Peyer's patch (tissue), 4 donors: Measurements from ENCODE around the gene SLC7A6. TPM values are rescaled to one million over a fixed set of nuclear protein-coding genes. Genes with fewer than 3 reads are reported as not detected.
A peak's percentile ranks its signal among the peaks of the same experiment; 100 is the strongest.

Experiments
- DNase-seq, 3 donors: peaks; one replicate each; pipeline ENCODE4 v3.0.0-alpha.2; 2017 to 2019
- H3K27ac ChIP-seq, 4 donors: fragments of 200-600 bp; sonication (generic); one replicate each; pipeline ENCODE4 v1.5.1; 2016 to 2019
- H3K27me3 ChIP-seq, 2 donors: fragments of 200-600 bp; sonication (generic); one replicate each; pipeline ENCODE4 v1.5.1; 2019
- H3K36me3 ChIP-seq, 3 donors: fragments of 200-600 bp; sonication (generic); one replicate each; pipeline ENCODE4 v1.5.1; 2016 to 2019
- H3K4me1 ChIP-seq, 4 donors: fragments of 200-600 bp; sonication (generic); one replicate each; pipeline ENCODE4 v1.5.1; 2016 to 2019
- H3K4me3 ChIP-seq, 4 donors: fragments of 200-600 bp; sonication (generic); 1 replicate in 3 of 4; 2 replicates in 1 of 4; pipeline ENCODE4 v1.5.1; 2016 to 2019; ENCODE audit warnings: mild to moderate bottlenecking in 1 of 4
- H3K9me3 ChIP-seq, 4 donors: fragments of 200-600 bp; sonication (generic); one replicate each; pipeline ENCODE4 v1.5.1; 2016 to 2019; ENCODE audit warnings: mild to moderate bottlenecking in 1 of 4
- POLR2A ChIP-seq, 2 donors: fragments of 450-650 bp; IDR thresholded peaks; one replicate each; pipeline ENCODE4 v1.5.1; 2017; ENCODE audit warnings: antibody characterized with exemption in 2 of 2, mild to moderate bottlenecking in 2 of 2, moderate library complexity in 2 of 2
- total RNA-seq, 4 donors: library from RNA; depleted of rRNA; stranded (reverse); fragments of >200 nt; gene quantifications; one replicate each; pipeline ENCODE4 v1.1.0, GENCODE V29; 2016
- TF ChIP-seq, protein P1 (sequence below), 6 experiments: fragments of 450-650 bp in 4 of 6; fragments of 200-600 bp in 2 of 6; sonication (generic) in 1 of 6; IDR thresholded peaks; one replicate each; pipeline ENCODE4 v1.5.1; 2017 to 2019; ENCODE audit warnings: antibody characterized with exemption in 6 of 6, mild to moderate bottlenecking in 3 of 6, moderate library complexity in 1 of 6

SLC7A6 gene
- total RNA-seq, 4 donors from 2014 or later, result 19.9 to 83.3 (median 46.4) TPM

DNA sequence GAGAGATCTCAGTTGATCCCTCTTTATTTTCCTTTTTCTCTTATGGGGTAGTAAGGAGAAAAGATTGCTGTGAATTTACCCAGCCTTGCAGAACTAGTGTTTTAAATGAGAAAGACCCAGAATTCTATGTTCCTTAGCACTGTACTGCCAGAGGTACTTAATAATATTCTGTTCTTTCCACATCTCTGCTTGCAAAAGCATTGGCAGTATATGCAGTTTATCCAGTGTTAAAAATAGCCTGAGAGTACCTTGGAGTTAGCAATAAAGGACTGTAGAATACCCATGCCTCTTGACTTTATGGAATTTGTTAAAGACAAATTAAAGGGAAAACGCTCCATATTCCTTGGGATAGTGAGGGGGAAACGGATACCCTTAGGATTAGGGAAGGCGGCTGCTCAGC, 11.9 kb downstream of the SLC7A6 start:
- H3K27me3 ChIP-seq, result no peaks in the 10 kb centered on the region
- no peak for DNase-seq
- TF ChIP-seq POLR2A (IDR thresholded peaks at IDR 0.05), result no peak
- TF ChIP-seq, protein P1, sequence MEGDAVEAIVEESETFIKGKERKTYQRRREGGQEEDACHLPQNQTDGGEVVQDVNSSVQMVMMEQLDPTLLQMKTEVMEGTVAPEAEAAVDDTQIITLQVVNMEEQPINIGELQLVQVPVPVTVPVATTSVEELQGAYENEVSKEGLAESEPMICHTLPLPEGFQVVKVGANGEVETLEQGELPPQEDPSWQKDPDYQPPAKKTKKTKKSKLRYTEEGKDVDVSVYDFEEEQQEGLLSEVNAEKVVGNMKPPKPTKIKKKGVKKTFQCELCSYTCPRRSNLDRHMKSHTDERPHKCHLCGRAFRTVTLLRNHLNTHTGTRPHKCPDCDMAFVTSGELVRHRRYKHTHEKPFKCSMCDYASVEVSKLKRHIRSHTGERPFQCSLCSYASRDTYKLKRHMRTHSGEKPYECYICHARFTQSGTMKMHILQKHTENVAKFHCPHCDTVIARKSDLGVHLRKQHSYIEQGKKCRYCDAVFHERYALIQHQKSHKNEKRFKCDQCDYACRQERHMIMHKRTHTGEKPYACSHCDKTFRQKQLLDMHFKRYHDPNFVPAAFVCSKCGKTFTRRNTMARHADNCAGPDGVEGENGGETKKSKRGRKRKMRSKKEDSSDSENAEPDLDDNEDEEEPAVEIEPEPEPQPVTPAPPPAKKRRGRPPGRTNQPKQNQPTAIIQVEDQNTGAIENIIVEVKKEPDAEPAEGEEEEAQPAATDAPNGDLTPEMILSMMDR (IDR thresholded peaks at IDR 0.05), result no peak
- peaks cover 0 to 26% (median 10%) of the 10 kb centered on the region in 4 donors for H3K4me1 ChIP-seq
- peaks cover 0 to 16% (median 0%) of the 10 kb centered on the region in 3 donors for H3K36me3 ChIP-seq
- H3K4me3 ChIP-seq, result no peak overlapping the region
- peak overlapping the region; percentile 28 to 67 (median 36) for H3K27ac ChIP-seq
- no peaks in the 10 kb centered on the region for H3K9me3 ChIP-seq

DNA sequence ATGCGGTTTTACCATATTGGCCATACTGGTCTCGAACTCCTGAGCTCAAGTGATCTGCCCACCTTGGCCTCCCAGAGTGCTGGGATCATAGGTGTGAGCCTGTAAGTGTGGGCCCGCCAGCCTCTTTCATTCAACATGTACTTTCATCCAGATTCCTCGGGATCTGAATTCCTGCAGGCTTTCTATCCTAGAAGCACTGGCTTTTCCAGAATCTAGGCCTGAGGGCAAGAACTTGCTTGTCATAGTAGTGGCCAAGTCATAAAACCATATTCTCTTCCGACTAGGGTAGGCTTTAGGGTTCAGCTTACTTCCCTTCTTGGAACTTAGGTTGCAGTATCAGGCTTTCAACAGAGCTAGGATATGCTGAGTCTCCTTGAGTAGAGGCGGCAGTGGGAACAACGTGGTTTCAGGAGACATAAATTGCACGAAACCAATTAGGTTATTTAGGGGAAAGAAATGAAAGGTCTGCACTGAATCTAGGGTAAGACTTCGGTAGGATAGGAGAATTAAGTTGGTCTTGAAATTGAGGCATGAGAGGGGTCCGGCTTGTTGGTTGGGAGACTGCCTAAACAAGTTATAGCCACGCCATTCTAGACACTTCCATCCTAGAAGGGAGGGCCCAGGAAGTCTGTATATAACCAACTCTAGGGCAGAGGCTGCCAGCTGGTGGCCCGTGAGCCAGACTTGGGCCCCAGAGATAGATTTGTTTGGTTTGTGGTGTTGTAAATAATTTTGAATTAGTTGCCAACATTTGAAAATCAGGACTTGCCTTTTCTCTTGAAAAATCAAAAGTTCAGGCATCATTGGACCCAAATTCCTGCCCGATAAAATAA, 15.6 kb downstream of the SLC7A6 start:
- peak overlapping the region in 1 of 4 donors; percentile 6 for H3K27ac ChIP-seq
- H3K4me3 ChIP-seq, result no peak overlapping the region
- TF ChIP-seq, protein P1 (IDR thresholded peaks at IDR 0.05), result no peak
- TF ChIP-seq POLR2A (IDR thresholded peaks at IDR 0.05), result no peak
- no peaks in the 10 kb centered on the region for H3K27me3 ChIP-seq
- peaks cover 0 to 14% (median 0%) of the 10 kb centered on the region in 3 donors for H3K36me3 ChIP-seq
- no peaks in the 10 kb centered on the region for H3K9me3 ChIP-seq
- no peak for DNase-seq
- H3K4me1 ChIP-seq, result peaks cover 0 to 22% (median 12%) of the 10 kb centered on the region in 4 donors

DNA sequence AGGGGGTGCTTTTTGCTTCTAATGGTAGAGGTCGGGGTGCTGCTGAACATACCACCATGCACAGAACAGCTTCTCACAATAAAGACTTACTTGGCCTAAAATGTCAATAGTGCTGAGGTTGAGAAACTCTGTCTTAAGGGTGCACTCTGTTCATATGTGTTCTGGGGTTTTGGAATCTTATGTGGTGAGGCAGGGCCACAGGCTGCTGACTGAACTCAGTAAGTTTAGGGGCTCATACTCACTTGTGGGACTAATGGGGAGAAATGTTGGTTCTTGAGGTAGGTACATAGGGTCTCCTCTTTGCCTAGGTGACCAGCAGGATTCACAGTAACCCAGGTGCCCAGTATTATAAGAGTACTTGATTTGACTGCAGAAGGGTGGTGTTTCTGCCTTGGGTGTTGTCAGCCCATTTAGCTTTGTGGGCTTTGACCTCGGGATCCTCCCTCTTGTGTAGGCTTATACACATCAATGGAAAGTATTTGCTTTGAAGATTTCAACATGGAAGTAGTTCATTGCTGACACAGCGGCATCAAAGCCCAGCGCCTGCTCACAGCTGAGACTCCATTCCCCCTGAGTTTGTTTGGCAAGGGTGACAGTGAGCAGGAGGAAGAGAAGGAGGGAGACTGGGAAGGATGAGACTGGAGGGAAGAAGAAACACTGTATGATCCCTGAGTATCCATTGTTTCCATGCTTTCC, 17.2 kb downstream of the SLC7A6 start:
- Histone ChIP-seq H3K4me1 (peaks cover 0 to 28% (median 24%) of the 10 kb centered on the region in 4 donors), H3K36me3 (peaks cover 0 to 10% (median 0%) of the 10 kb centered on the region in 3 donors), H3K27me3 (no peaks in the 10 kb centered on the region), H3K27ac (peak overlapping the region in 2 of 4 donors; percentile 6 to 79), H3K4me3 (no peak overlapping the region), H3K9me3 (no peaks in the 10 kb centered on the region)
- no peak for DNase-seq
- no peak for TF ChIP-seq POLR2A (IDR thresholded peaks at IDR 0.05)
- TF ChIP-seq, protein P1 (IDR thresholded peaks at IDR 0.05), result no peak

DNA sequence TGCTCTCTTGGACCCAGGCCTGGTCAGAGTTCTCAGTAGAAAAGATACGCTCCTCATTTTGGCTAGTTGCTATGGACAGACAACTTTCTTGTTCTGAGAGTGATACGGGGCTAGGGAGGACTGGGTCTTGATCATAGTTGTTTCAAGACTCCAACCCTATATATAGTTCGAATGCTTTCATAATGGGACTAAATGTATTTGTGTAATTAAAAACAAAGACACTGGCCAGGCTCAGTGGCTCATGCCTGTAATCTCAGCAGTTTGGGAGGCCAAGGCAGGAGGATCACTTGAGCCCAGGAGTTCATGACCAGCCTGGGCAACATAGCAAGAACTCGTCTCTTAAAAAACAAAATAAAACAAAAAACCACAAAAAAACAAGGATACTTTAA, 17.7 kb downstream of the SLC7A6 start:
- DNase-seq, result no peak
- peaks cover 0 to 32% (median 28%) of the 10 kb centered on the region in 4 donors for H3K4me1 ChIP-seq
- no peak overlapping the region for H3K4me3 ChIP-seq
- H3K27ac ChIP-seq, result peak overlapping the region in 1 of 4 donors; percentile 79
- no peaks in the 10 kb centered on the region for H3K27me3 ChIP-seq
- no peaks in the 10 kb centered on the region for H3K9me3 ChIP-seq
- TF ChIP-seq, protein P1 (IDR thresholded peaks at IDR 0.05), result no peak
- no peak for TF ChIP-seq POLR2A (IDR thresholded peaks at IDR 0.05)
- H3K36me3 ChIP-seq, result peaks cover 0 to 12% (median 0%) of the 10 kb centered on the region in 3 donors

DNA sequence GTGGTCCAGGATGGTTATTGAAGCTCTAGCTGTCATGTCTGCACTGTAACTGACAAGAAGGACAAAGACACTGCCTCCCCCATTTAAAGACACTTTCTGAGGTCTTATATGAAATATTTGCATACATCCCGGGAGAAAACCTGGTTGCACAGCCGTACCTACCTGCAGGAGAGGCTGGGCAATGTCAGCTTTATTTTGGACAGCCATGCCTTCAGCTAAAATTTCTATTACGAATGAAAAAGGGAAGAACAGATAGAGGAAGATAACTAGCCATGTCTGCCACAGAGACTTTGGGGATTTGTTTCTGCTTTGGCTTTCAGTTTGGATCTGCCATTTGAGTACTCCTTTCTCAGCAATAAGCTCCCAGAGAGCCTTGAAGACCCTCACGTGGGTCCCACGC, 19.0 kb downstream of the SLC7A6 start:
- peaks cover 0 to 24% (median 0%) of the 10 kb centered on the region in 3 donors for H3K36me3 ChIP-seq
- H3K4me1 ChIP-seq, result peaks cover 0 to 43% (median 34%) of the 10 kb centered on the region in 4 donors
- H3K27me3 ChIP-seq, result no peaks in the 10 kb centered on the region

More for the DNA sequence above, 19.0 kb downstream of the SLC7A6 start:
- no peaks in the 10 kb centered on the region for H3K9me3 ChIP-seq
- TF ChIP-seq, protein P1 (IDR thresholded peaks at IDR 0.05), result no peak
- TF ChIP-seq POLR2A (IDR thresholded peaks at IDR 0.05), result no peak
- peak overlapping the region in 1 of 4 donors; percentile 10 for H3K4me3 ChIP-seq
- DNase-seq, result no peak
- H3K27ac ChIP-seq, result peak overlapping the region; percentile 26 to 79 (median 54)
